ENCODE results near the gene MAGI3. TPM values are rescaled to one million over a fixed set of nuclear protein-coding genes. Genes with fewer than 3 reads are reported as not detected.

The MAGI3 gene
- total and polyA plus RNA-seq, 2 donors (not counting 1 experiment from before 2014, with no cell fraction given): 5.1 to 9.2 TPM

DNA sequence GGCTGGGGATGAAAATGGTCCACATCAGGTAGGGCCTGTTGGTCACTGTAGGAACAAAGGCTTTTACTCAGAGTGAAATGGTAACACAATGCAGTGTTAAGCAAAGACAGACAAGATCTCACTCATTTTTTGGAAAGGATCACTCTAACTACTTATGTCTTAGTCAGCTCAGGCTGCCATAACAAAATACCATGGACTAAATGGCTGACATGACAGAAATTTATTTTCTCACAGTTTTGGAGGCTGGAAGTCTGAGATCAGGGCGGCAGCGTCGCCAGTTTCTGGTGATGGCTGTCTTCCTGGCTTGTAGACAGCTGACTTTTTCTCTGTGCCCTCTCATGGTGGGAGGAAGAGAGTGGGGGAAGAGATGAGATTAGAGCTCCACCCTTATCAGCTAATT is 10.2 kb upstream of the MAGI3 start:
- TF ChIP-seq, protein P1, sequence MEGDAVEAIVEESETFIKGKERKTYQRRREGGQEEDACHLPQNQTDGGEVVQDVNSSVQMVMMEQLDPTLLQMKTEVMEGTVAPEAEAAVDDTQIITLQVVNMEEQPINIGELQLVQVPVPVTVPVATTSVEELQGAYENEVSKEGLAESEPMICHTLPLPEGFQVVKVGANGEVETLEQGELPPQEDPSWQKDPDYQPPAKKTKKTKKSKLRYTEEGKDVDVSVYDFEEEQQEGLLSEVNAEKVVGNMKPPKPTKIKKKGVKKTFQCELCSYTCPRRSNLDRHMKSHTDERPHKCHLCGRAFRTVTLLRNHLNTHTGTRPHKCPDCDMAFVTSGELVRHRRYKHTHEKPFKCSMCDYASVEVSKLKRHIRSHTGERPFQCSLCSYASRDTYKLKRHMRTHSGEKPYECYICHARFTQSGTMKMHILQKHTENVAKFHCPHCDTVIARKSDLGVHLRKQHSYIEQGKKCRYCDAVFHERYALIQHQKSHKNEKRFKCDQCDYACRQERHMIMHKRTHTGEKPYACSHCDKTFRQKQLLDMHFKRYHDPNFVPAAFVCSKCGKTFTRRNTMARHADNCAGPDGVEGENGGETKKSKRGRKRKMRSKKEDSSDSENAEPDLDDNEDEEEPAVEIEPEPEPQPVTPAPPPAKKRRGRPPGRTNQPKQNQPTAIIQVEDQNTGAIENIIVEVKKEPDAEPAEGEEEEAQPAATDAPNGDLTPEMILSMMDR (conservative IDR thresholded peaks at IDR 0.05 in 1 of 2, IDR thresholded peaks at IDR 0.05 in 1 of 2; ENCODE audit: low read depth in 1 of 2, low read length in 2 of 2): no peak
- TF ChIP-seq EZH2 (IDR thresholded peaks at IDR 0.05; ENCODE audit: low read length, missing control alignments): no peak
- no peak overlapping the region for H2AFZ ChIP-seq (ENCODE audit: low read length)

DNA sequence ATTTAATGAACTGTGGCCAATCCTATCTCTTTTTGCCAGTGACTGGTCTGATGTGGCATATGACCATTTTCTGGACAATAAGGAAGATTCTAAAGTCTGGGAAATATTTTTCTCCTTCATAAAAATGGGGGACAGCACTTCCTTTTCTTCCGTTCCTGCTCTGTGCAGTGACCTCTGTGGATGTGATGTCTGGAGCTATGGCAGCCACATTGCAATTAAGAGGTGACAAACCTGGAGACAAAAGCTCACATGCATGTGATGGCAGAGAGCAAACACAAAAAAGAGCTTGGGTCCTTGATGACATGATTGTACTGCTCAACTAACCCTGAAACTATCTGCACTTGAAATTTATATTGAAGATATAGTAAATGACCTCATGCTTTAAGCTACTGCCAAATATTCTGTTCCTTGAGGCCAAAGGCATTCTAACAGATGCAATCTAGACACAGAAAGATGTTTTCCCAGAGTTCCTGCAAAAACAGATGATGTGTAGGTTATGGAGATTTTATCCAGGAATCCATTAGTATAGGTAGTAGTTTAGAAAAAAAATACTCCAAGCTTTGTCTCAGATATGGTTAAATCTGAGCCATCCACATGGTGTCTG is 2.2 kb upstream of the MAGI3 start:
- peak in 1 of 2 donors; percentile 10 for DNase-seq (ENCODE audit: low read depth in 2 of 2)
- peaks cover 6% of the 10 kb centered on the region for H3K4me1 ChIP-seq (ENCODE audit: control insufficient read depth, extremely low read depth, insufficient read depth, low read length)
- TF ChIP-seq, protein P1 (conservative IDR thresholded peaks at IDR 0.05 in 1 of 2, IDR thresholded peaks at IDR 0.05 in 1 of 2; ENCODE audit: low read depth in 1 of 2, low read length in 2 of 2): no peak
- no peak for TF ChIP-seq EZH2 (IDR thresholded peaks at IDR 0.05; ENCODE audit: low read length, missing control alignments)
- no peak overlapping the region for H3K4me2 ChIP-seq (ENCODE audit: extremely low read depth, insufficient read depth, low read length)
- H3K27me3 ChIP-seq (ENCODE audit: control insufficient read depth, insufficient read depth, low read length): no peaks in the 10 kb centered on the region
- no peaks in the 10 kb centered on the region for H3K9me3 ChIP-seq (ENCODE audit: control insufficient read depth, insufficient read depth, low read depth, low read length)
- H2AFZ ChIP-seq (ENCODE audit: low read length): no peak overlapping the region
- H3K27ac ChIP-seq (ENCODE audit: insufficient read depth, low read length): no peak overlapping the region
- H3K4me3 ChIP-seq (replicated peaks in 1 of 4; ENCODE audit: control extremely low read depth in 1 of 4, insufficient read depth in 1 of 4, low read depth in 3 of 4, low read length in 4 of 4): no peak overlapping the region
- H3K36me3 ChIP-seq (ENCODE audit: control insufficient read depth, insufficient read depth, low read length): no peaks in the 10 kb centered on the region
- no peak overlapping the region for H3K9ac ChIP-seq (ENCODE audit: insufficient read depth, low read length)
- no peaks in the 10 kb centered on the region for H4K20me1 ChIP-seq (ENCODE audit: control insufficient read depth, extremely low read depth, insufficient read depth, low read length)
- peaks cover 11% of the 10 kb centered on the region for H3K79me2 ChIP-seq (ENCODE audit: control insufficient read depth, insufficient read depth, low read length)

More for the DNA sequence above, 10.2 kb upstream of the MAGI3 start:
- no peaks in the 10 kb centered on the region for H4K20me1 ChIP-seq (ENCODE audit: control insufficient read depth, extremely low read depth, insufficient read depth, low read length)
- H3K9me3 ChIP-seq (ENCODE audit: control insufficient read depth, insufficient read depth, low read depth, low read length): no peaks in the 10 kb centered on the region
- no peak overlapping the region for H3K9ac ChIP-seq (ENCODE audit: insufficient read depth, low read length)
- no peak for DNase-seq (ENCODE audit: low read depth in 2 of 2)
- no peaks in the 10 kb centered on the region for H3K79me2 ChIP-seq (ENCODE audit: control insufficient read depth, insufficient read depth, low read length)
- H3K27ac ChIP-seq (ENCODE audit: insufficient read depth, low read length): no peak overlapping the region
- H3K36me3 ChIP-seq (ENCODE audit: control insufficient read depth, insufficient read depth, low read length): no peaks in the 10 kb centered on the region
- H3K4me3 ChIP-seq (replicated peaks in 1 of 4; ENCODE audit: control extremely low read depth in 1 of 4, insufficient read depth in 1 of 4, low read depth in 3 of 4, low read length in 4 of 4): no peak overlapping the region
- H3K4me2 ChIP-seq (ENCODE audit: extremely low read depth, insufficient read depth, low read length): no peak overlapping the region
- no peaks in the 10 kb centered on the region for H3K27me3 ChIP-seq (ENCODE audit: control insufficient read depth, insufficient read depth, low read length)
- H3K4me1 ChIP-seq (ENCODE audit: control insufficient read depth, extremely low read depth, insufficient read depth, low read length): no peaks in the 10 kb centered on the region

DNA sequence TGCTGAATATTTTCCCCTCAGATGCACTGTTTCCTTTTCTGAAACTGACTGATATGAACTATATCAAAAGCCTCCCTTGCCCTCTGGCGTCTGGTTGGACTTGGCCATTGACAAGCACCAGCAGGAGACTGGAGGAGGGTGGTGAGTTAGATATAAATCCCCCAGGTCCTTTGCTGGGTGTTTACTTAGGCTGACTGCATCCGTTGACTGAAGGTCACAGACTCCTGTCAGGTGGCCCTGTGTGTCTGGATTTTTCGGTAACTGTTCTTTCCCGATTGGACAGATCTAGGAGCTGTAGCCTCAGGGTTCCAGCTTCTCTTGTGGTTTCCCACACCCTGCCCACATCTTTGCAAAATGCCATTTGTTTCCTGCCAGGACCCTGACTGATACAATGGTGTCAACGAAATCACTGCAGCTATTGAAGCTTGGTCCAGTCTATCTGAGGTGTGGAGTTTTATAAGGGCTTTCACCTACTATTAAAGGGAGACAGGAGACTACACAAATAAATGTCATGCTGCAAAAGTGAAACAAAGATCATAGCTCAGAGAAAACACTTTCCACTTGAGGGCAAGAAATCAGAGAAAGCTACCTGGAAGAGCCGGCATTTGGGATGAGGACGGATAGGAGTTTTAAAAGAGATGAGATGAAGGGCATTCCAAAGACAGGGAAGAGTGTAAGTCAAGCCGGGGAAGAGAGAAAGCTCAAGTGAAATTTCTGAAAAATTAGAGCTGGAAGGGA is 1.5 kb upstream of the MAGI3 start:
- H3K27ac ChIP-seq (ENCODE audit: insufficient read depth, low read length): no peak overlapping the region
- no peaks in the 10 kb centered on the region for H3K36me3 ChIP-seq (ENCODE audit: control insufficient read depth, insufficient read depth, low read length)
- TF ChIP-seq EZH2 (IDR thresholded peaks at IDR 0.05; ENCODE audit: low read length, missing control alignments): no peak
- TF ChIP-seq, protein P1 (conservative IDR thresholded peaks at IDR 0.05 in 1 of 2, IDR thresholded peaks at IDR 0.05 in 1 of 2; ENCODE audit: low read depth in 1 of 2, low read length in 2 of 2): no peak
- peak overlapping the region; percentile 90 for H2AFZ ChIP-seq (ENCODE audit: low read length)
- peak overlapping the region; percentile 98 for H3K4me2 ChIP-seq (ENCODE audit: extremely low read depth, insufficient read depth, low read length)
- no peaks in the 10 kb centered on the region for H4K20me1 ChIP-seq (ENCODE audit: control insufficient read depth, extremely low read depth, insufficient read depth, low read length)
- no peaks in the 10 kb centered on the region for H3K27me3 ChIP-seq (ENCODE audit: control insufficient read depth, insufficient read depth, low read length)
- H3K79me2 ChIP-seq (ENCODE audit: control insufficient read depth, insufficient read depth, low read length): peaks cover 11% of the 10 kb centered on the region
- H3K9ac ChIP-seq (ENCODE audit: insufficient read depth, low read length): no peak overlapping the region
- peak in 1 of 2 donors; percentile 15 for DNase-seq (ENCODE audit: low read depth in 2 of 2)
- peak overlapping the region; percentile 62 to 93 (median 80) for H3K4me3 ChIP-seq (replicated peaks in 1 of 4; ENCODE audit: control extremely low read depth in 1 of 4, insufficient read depth in 1 of 4, low read depth in 3 of 4, low read length in 4 of 4)
- no peaks in the 10 kb centered on the region for H3K9me3 ChIP-seq (ENCODE audit: control insufficient read depth, insufficient read depth, low read depth, low read length)
- peaks cover 6% of the 10 kb centered on the region for H3K4me1 ChIP-seq (ENCODE audit: control insufficient read depth, extremely low read depth, insufficient read depth, low read length)
